C4-2B (cell line): ENCODE measurements around the gene DHX34.

ENCODE experiments used
- CTCF ChIP-seq: fragments of 450-650 bp; conservative IDR thresholded peaks from 2 replicates; pipeline ENCODE4 v1.5.1; 2017; ENCODE audit warnings: mild to moderate bottlenecking
- ZFX ChIP-seq: fragments of 450-650 bp; IDR thresholded peaks from 2 replicates; pipeline ENCODE4 v1.6.1; 2017

GRCh38 chr19:47417107-47417745, 68.1 kb downstream of the DHX34 start:
- TF ChIP-seq CTCF (no peak), ZFX (no peak)
